ENCODE measurements around the gene MTMR6. TPM values are rescaled to one million over a fixed set of nuclear protein-coding genes. Genes with fewer than 3 reads are reported as not detected.

MTMR6 gene
- total RNA-seq, 1 donor from 2014 or later = 19.8 TPM

- ChIA-PET CTCF (no interaction called here), POLR2A (no interaction called here)
- DNase-seq (no peak), ATAC-seq (ENCODE audit: low read depth) (no peak)
- Mint-ChIP-seq H3K4me3 (no peak overlapping the region), H3K27me3 (peaks cover 26% of the 10 kb centered on the region), H3K9me3 (no peaks in the 10 kb centered on the region), H3K4me1 (no peaks in the 10 kb centered on the region), H3K27ac (no peak overlapping the region), H3K36me3 (ENCODE audit: low read depth) (no peaks in the 10 kb centered on the region)
- TF ChIP-seq, protein P1, sequence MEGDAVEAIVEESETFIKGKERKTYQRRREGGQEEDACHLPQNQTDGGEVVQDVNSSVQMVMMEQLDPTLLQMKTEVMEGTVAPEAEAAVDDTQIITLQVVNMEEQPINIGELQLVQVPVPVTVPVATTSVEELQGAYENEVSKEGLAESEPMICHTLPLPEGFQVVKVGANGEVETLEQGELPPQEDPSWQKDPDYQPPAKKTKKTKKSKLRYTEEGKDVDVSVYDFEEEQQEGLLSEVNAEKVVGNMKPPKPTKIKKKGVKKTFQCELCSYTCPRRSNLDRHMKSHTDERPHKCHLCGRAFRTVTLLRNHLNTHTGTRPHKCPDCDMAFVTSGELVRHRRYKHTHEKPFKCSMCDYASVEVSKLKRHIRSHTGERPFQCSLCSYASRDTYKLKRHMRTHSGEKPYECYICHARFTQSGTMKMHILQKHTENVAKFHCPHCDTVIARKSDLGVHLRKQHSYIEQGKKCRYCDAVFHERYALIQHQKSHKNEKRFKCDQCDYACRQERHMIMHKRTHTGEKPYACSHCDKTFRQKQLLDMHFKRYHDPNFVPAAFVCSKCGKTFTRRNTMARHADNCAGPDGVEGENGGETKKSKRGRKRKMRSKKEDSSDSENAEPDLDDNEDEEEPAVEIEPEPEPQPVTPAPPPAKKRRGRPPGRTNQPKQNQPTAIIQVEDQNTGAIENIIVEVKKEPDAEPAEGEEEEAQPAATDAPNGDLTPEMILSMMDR (IDR thresholded peaks at IDR 0.05) = no peak
- intact Hi-C loops (cut with micrococcal nuclease) = no loop called here
These were observed 61.3 kb downstream of the MTMR6 start for GRCh38 chr13:25225970-25226369.

- no peak for ATAC-seq (ENCODE audit: low read depth)
- TF ChIP-seq, protein P1 (IDR thresholded peaks at IDR 0.05) = no peak
- H3K27ac Mint-ChIP-seq = no peak overlapping the region
- peaks cover 21% of the 10 kb centered on the region for H3K27me3 Mint-ChIP-seq
- ChIA-PET CTCF (no interaction called here), POLR2A (no interaction called here)
- no peak for DNase-seq
- no peaks in the 10 kb centered on the region for H3K9me3 Mint-ChIP-seq
- no peaks in the 10 kb centered on the region for H3K4me1 Mint-ChIP-seq
- no peak overlapping the region for H3K4me3 Mint-ChIP-seq
- intact Hi-C loops (cut with micrococcal nuclease) = no loop called here
- H3K36me3 Mint-ChIP-seq (ENCODE audit: low read depth) = no peaks in the 10 kb centered on the region
These were observed 63.1 kb downstream of the MTMR6 start for GRCh38 chr13:25224151-25224550.

GRCh38 chr13:25222740-25223139 lies 64.5 kb downstream of the MTMR6 start:
- ATAC-seq (ENCODE audit: low read depth) = no peak
- Mint-ChIP-seq H3K9me3 (no peaks in the 10 kb centered on the region), H3K27me3 (peaks cover 15% of the 10 kb centered on the region), H3K4me1 (no peaks in the 10 kb centered on the region), H3K4me3 (no peak overlapping the region), H3K27ac (no peak overlapping the region), H3K36me3 (ENCODE audit: low read depth) (no peaks in the 10 kb centered on the region)
- ChIA-PET POLR2A (no interaction called here), CTCF (no interaction called here)
- TF ChIP-seq, protein P1 (IDR thresholded peaks at IDR 0.05) = no peak
- DNase-seq = no peak
- intact Hi-C loops (cut with micrococcal nuclease) = no loop called here

GRCh38 chr13:25218019-25218418 lies 69.3 kb downstream of the MTMR6 start:
- TF ChIP-seq, protein P1 (IDR thresholded peaks at IDR 0.05) = no peak
- Mint-ChIP-seq H3K4me3 (no peak overlapping the region), H3K4me1 (no peaks in the 10 kb centered on the region), H3K9me3 (no peaks in the 10 kb centered on the region), H3K36me3 (ENCODE audit: low read depth) (no peaks in the 10 kb centered on the region), H3K27me3 (peaks cover 15% of the 10 kb centered on the region), H3K27ac (no peak overlapping the region)
- DNase-seq (no peak), ATAC-seq (ENCODE audit: low read depth) (no peak)
- ChIA-PET POLR2A (no interaction called here), CTCF (no interaction called here)
- intact Hi-C loops (cut with micrococcal nuclease) = no loop called here

- H3K27ac Mint-ChIP-seq = no peak overlapping the region
- DNase-seq (no peak), ATAC-seq (ENCODE audit: low read depth) (no peak)
- POLR2A ChIA-PET = no interaction called here
- H3K36me3 Mint-ChIP-seq (ENCODE audit: low read depth) = no peaks in the 10 kb centered on the region
- intact Hi-C loops (cut with micrococcal nuclease) = no loop called here
- H3K4me1 Mint-ChIP-seq = no peaks in the 10 kb centered on the region
- H3K9me3 Mint-ChIP-seq = no peaks in the 10 kb centered on the region
- TF ChIP-seq, protein P1 (IDR thresholded peaks at IDR 0.05) = no peak
- H3K27me3 Mint-ChIP-seq = peaks cover 11% of the 10 kb centered on the region
- no peak overlapping the region for H3K4me3 Mint-ChIP-seq
- CTCF ChIA-PET = no interaction called here
These were observed 70.0 kb downstream of the MTMR6 start for GRCh38 chr13:25217023-25217885.

Measured in activated B cell treated with CpG ODN at 0.5 μM for 24 hours (primary cell).